LNCAP (cell line): ENCODE data around the gene HNRNPH1.

Source experiments
- TF ChIP-seq, protein P1 (sequence below): fragments of 450-650 bp; IDR thresholded peaks from 2 replicates; pipeline ENCODE4 v1.5.1; 2017; ENCODE audit warnings: mild to moderate bottlenecking

The HNRNPH1 gene, protein sequence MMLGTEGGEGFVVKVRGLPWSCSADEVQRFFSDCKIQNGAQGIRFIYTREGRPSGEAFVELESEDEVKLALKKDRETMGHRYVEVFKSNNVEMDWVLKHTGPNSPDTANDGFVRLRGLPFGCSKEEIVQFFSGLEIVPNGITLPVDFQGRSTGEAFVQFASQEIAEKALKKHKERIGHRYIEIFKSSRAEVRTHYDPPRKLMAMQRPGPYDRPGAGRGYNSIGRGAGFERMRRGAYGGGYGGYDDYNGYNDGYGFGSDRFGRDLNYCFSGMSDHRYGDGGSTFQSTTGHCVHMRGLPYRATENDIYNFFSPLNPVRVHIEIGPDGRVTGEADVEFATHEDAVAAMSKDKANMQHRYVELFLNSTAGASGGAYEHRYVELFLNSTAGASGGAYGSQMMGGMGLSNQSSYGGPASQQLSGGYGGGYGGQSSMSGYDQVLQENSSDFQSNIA

GRCh38 chr5:179623003-179623905 lies at the start of gene HNRNPH1:
HNRNPH1 (minus strand) TSS chr5:179623671; CDS start chr5:179623133, 538 bp downstream.
- TF ChIP-seq, protein P1, sequence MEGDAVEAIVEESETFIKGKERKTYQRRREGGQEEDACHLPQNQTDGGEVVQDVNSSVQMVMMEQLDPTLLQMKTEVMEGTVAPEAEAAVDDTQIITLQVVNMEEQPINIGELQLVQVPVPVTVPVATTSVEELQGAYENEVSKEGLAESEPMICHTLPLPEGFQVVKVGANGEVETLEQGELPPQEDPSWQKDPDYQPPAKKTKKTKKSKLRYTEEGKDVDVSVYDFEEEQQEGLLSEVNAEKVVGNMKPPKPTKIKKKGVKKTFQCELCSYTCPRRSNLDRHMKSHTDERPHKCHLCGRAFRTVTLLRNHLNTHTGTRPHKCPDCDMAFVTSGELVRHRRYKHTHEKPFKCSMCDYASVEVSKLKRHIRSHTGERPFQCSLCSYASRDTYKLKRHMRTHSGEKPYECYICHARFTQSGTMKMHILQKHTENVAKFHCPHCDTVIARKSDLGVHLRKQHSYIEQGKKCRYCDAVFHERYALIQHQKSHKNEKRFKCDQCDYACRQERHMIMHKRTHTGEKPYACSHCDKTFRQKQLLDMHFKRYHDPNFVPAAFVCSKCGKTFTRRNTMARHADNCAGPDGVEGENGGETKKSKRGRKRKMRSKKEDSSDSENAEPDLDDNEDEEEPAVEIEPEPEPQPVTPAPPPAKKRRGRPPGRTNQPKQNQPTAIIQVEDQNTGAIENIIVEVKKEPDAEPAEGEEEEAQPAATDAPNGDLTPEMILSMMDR = no peak

DNA sequence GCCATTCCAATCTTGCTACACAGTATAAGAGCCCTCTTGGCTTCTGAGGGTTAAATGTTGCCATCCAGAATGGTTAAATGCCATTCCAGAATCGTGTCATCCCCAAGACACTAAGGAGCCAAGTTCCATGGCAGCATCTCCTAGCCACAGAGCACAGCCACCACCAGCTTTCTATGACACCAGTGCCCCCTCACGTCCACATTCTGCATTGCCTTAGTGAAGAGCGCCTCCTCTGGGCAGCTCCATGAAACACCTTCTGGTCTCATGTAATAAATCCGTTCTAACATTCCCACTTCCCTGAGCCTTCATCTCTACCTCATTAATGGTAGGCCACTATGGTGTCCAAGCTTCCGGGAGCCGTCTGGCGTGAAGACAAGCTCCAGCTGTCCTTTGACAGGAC lies 44.9 kb upstream of the HNRNPH1 start:
- TF ChIP-seq, protein P1 = peak; percentile 44; the same call in 1 of the 2 replicates

GRCh38 chr5:179648410-179648809 lies 24.9 kb upstream of the HNRNPH1 start:
- TF ChIP-seq, protein P1 = no peak

DNA sequence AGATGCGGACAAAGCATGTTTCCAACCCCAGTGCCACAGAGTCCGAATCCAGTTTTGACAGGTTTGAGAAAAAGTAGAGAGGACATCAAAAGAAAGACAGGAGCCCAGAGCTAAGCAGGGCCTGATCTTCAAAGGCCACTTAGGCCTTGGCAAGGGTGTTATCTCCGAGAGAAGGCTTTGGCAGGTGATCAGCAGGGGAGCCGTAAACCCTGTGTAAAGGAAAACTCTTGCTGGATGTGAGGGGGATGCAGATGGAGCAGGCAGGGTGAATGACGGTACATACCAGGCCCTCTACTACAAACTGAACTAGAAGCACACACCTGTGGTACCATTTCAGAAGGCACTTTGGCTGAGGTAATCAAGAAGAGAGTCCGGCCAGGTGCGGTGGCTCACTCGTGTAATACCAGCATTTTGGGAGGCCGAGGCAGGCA lies 1.4 kb upstream of the HNRNPH1 start:
- TF ChIP-seq, protein P1 = no peak

GRCh38 chr5:179623906-179624741 lies 653 bp upstream of the HNRNPH1 start:
- TF ChIP-seq, protein P1 = no peak

DNA sequence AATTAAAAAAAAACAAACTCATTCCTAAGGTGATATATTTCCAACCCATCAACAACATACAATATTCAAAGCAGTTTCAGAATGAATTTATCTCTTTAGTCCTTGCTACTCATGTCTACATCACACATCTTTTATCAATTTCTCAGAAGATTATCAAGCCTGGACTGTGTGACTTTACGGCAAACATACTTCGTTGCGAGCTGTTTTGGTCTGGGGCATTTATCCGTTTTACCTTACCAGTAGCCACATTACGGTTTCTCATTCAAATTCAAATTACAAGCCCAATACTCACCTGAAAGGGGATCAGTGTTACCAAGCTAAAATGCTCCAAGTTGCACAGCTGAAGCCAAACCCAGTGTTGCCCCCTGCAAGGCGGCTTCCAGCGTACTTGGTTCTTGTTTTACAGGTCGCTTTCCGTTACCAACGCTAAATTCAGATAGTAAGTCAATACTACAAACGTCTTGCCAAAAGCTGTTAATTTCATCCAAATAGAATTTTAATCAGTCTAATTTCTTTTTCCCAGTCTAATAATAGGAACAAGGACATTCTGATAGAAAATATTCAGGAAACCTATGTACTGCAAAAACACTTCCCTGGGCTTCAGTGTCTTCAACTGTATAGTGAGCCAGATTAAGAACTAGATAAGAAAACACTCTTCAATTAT lies 1.8 kb downstream of the HNRNPH1 start:
- TF ChIP-seq, protein P1 = no peak
